Measurements from ENCODE around the gene MYO1C.

GRCh38 chr17:1475321-1475854 is 17.1 kb downstream of the MYO1C start:
- no peak for TF ChIP-seq CTCF (IDR thresholded peaks at IDR 0.05)
- no peak for TF ChIP-seq POLR2A (IDR thresholded peaks at IDR 0.05)

All from Peyer's patch (tissue), 4 donors.